Fibroblast of lung (primary cell): ENCODE data around the gene IGFBP5. TPM values are rescaled to one million over a fixed set of nuclear protein-coding genes. Genes with fewer than 3 reads are reported as not detected.

Experiments
- DNase-seq, 2 donors: peaks; one replicate each; pipeline versions ENCODE4 v3.0.0 to v3.0.0-alpha.2; 2010; ENCODE audit warnings: low read depth in 2 of 2
- H2AFZ ChIP-seq: 2 replicates; pipeline ENCODE4 v1.5.1; 2012; ENCODE audit warnings: low read length, control low read depth, inconsistent platforms
- H3K27ac ChIP-seq: 2 replicates; pipeline ENCODE4 v1.5.1; 2011; ENCODE audit warnings: low read length, control low read depth; ENCODE audit not compliant: insufficient read depth
- H3K27me3 ChIP-seq: 2 replicates; pipeline ENCODE4 v1.5.1; 2011; ENCODE audit warnings: mild to moderate bottlenecking, low read length; ENCODE audit not compliant: control insufficient read depth, insufficient read depth
- H3K36me3 ChIP-seq: 2 replicates; pipeline ENCODE4 v1.5.1; 2011; ENCODE audit warnings: low read length; ENCODE audit not compliant: control insufficient read depth, insufficient read depth
- H3K4me1 ChIP-seq: 2 replicates; pipeline ENCODE4 v1.5.1; 2011; ENCODE audit warnings: low read length; ENCODE audit not compliant: control insufficient read depth, insufficient read depth; ENCODE audit errors: extremely low read depth
- H3K4me2 ChIP-seq: 2 replicates; pipeline ENCODE4 v1.5.1; 2011; ENCODE audit warnings: low read length, control low read depth; ENCODE audit not compliant: insufficient read depth; ENCODE audit errors: extremely low read depth
- H3K4me3 ChIP-seq, 4 experiments: fragments of 200-600 bp in 1 of 4; sonication (generic) in 1 of 4; replicated peaks in 1 of 4; 2 replicates each; pipeline ENCODE4 v1.5.1; 2011 to 2016; ENCODE audit warnings: low read length in 4 of 4, low read depth in 3 of 4, mild to moderate bottlenecking in 3 of 4, control low read depth in 2 of 4, inconsistent platforms in 1 of 4, mixed read lengths in 1 of 4; ENCODE audit not compliant: insufficient read depth in 1 of 4; ENCODE audit errors: control extremely low read depth in 1 of 4
- H3K79me2 ChIP-seq: 2 replicates; pipeline ENCODE4 v1.5.1; 2012; ENCODE audit warnings: mild to moderate bottlenecking, low read length, inconsistent platforms; ENCODE audit not compliant: control insufficient read depth, insufficient read depth
- H3K9ac ChIP-seq: 2 replicates; pipeline ENCODE4 v1.5.1; 2011; ENCODE audit warnings: mild to moderate bottlenecking, low read length, control low read depth; ENCODE audit not compliant: insufficient read depth
- H3K9me3 ChIP-seq: 2 replicates; pipeline ENCODE4 v1.5.1; 2012; ENCODE audit warnings: low read depth, low read length; ENCODE audit not compliant: control insufficient read depth, insufficient read depth
- H4K20me1 ChIP-seq: 2 replicates; pipeline ENCODE4 v1.5.1; 2011; ENCODE audit warnings: low read length; ENCODE audit not compliant: control insufficient read depth, insufficient read depth; ENCODE audit errors: extremely low read depth
- CTCF ChIP-seq, 2 donors: IDR thresholded peaks in 1 of 2; conservative IDR thresholded peaks in 1 of 2; 1 replicate in 1 of 2; 2 replicates in 1 of 2; pipeline ENCODE4 v1.5.1; 2011 to 2012; ENCODE audit warnings: low read length in 2 of 2, control low read depth in 1 of 2, inconsistent platforms in 1 of 2, low read depth in 1 of 2, mild to moderate bottlenecking in 1 of 2
- EZH2 ChIP-seq: IDR thresholded peaks from 2 replicates; pipeline ENCODE4 v1.5.1; 2012; ENCODE audit warnings: low read length, control low read depth, mild to moderate bottlenecking; ENCODE audit errors: missing control alignments
- polyA plus RNA-seq, 2 donors: library from polyadenylated mRNA; depleted of rRNA in 1 of 2; stranded (reverse) in 1 of 2; unstranded in 1 of 2; fragments of >200 nt; gene quantifications; 2 replicates each; pipeline ENCODE4 v1.2.1, GENCODE V29; 2011 to 2012; ENCODE audit warnings: missing spikeins in 1 of 2
- total RNA-seq: library from RNA; depleted of rRNA; stranded (reverse); fragments of >200 nt; gene quantifications from 2 replicates; pipeline ENCODE4 v1.2.1, GENCODE V29; 2014

Gene IGFBP5
- total and polyA plus RNA-seq, 2 donors (not counting 1 experiment from before 2014, with no cell fraction given) = 1,100 to 2,607 TPM

- H4K20me1 ChIP-seq = no peaks in the 10 kb centered on the region
- TF ChIP-seq CTCF (conservative IDR thresholded peaks at IDR 0.05 in 1 of 2, IDR thresholded peaks at IDR 0.05 in 1 of 2; ENCODE audit: low read depth in 1 of 2, low read length in 2 of 2) = no peak
- no peaks in the 10 kb centered on the region for H3K27me3 ChIP-seq
- no peak overlapping the region for H3K4me3 ChIP-seq
- no peak overlapping the region for H3K9ac ChIP-seq
- H3K79me2 ChIP-seq = no peaks in the 10 kb centered on the region
- no peak overlapping the region for H3K27ac ChIP-seq
- peak overlapping the region; percentile 40 for H3K4me2 ChIP-seq
- no peaks in the 10 kb centered on the region for H3K9me3 ChIP-seq
- DNase-seq = no peak
- H3K36me3 ChIP-seq = no peaks in the 10 kb centered on the region
- no peak overlapping the region for H2AFZ ChIP-seq
- H3K4me1 ChIP-seq = peaks cover 18% of the 10 kb centered on the region
Measured at GRCh38 chr2:216741223-216741593, 45.9 kb upstream of the IGFBP5 start.

GRCh38 chr2:216740557-216741222 lies 45.3 kb upstream of the IGFBP5 start:
- H3K27ac ChIP-seq = peak overlapping the region; percentile 39
- H3K27me3 ChIP-seq = no peaks in the 10 kb centered on the region
- H3K4me2 ChIP-seq = peak overlapping the region; percentile 75
- TF ChIP-seq EZH2 = no peak
- no peak for TF ChIP-seq CTCF (conservative IDR thresholded peaks at IDR 0.05 in 1 of 2, IDR thresholded peaks at IDR 0.05 in 1 of 2; ENCODE audit: low read depth in 1 of 2, low read length in 2 of 2)
- no peaks in the 10 kb centered on the region for H3K9me3 ChIP-seq
- H2AFZ ChIP-seq = peak overlapping the region; percentile 29
- H3K79me2 ChIP-seq = no peaks in the 10 kb centered on the region
- H4K20me1 ChIP-seq = no peaks in the 10 kb centered on the region
- peak; percentile 13 to 97 for DNase-seq
- no peak overlapping the region for H3K9ac ChIP-seq
- H3K4me1 ChIP-seq = peaks cover 18% of the 10 kb centered on the region
- no peak overlapping the region for H3K4me3 ChIP-seq
- no peaks in the 10 kb centered on the region for H3K36me3 ChIP-seq

GRCh38 chr2:216739035-216739434 lies 43.7 kb upstream of the IGFBP5 start:
- Histone ChIP-seq H3K36me3 (no peaks in the 10 kb centered on the region), H3K4me2 (no peak overlapping the region), H3K9me3 (no peaks in the 10 kb centered on the region), H3K79me2 (no peaks in the 10 kb centered on the region), H3K27ac (no peak overlapping the region), H4K20me1 (no peaks in the 10 kb centered on the region), H3K4me1 (peaks cover 20% of the 10 kb centered on the region), H2AFZ (no peak overlapping the region), H3K9ac (no peak overlapping the region), H3K4me3 (no peak overlapping the region), H3K27me3 (no peaks in the 10 kb centered on the region)
- TF ChIP-seq CTCF (conservative IDR thresholded peaks at IDR 0.05 in 1 of 2, IDR thresholded peaks at IDR 0.05 in 1 of 2; ENCODE audit: low read depth in 1 of 2, low read length in 2 of 2) (no peak), EZH2 (no peak)
- no peak for DNase-seq
